T1000 (cell line): Measurements from ENCODE around the gene MTM1.
A peak's percentile ranks its signal among the peaks of the same experiment; 100 is the strongest.

Experiments used
- DNase-seq: peaks from one replicate; lab custom pipeline; 2025; ENCODE audit warnings: mixed read lengths; lab: John Stamatoyannopoulos, UW

MTM1 gene

DNA sequence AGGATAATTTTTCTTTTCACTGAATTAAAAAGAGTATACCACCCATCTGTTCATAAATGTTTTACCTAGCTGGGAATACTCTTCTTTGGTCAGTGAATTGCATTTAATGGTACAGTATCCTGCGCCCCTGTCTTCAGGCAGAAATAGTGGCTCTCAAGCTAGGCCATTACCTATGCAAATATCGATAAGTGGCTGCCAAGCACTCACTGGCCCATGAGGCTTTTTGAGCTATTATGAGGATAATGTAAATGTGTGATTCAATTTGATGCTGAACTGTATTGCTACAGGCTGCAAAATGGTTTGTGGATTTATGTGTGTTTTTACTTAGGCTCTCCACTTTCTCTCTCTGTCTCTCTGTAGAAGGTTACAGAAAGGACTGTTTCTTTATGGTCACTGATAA, 94.7 kb downstream of the MTM1 start:
- DNase-seq, result no peak

DNA sequence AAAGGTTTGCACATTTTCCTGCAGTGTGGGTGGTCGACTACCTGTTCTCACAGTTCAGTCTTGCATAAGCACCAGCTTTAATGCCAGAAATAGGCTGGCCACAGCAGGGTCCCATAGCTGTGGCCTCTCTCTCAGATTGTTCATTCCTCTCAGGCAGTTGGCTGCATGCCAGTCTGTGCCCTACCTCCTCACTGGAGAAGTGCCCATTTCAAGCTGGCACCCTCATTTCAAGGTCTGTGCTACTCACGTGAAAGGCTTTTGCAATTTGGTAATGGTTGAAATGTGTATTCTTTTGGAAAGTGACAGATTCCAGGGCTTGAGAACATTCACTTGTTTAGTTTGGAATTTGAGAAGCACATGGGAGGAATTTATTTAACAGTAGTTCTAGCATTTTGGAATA, 95.9 kb downstream of the MTM1 start:
- DNase-seq, result no peak

DNA sequence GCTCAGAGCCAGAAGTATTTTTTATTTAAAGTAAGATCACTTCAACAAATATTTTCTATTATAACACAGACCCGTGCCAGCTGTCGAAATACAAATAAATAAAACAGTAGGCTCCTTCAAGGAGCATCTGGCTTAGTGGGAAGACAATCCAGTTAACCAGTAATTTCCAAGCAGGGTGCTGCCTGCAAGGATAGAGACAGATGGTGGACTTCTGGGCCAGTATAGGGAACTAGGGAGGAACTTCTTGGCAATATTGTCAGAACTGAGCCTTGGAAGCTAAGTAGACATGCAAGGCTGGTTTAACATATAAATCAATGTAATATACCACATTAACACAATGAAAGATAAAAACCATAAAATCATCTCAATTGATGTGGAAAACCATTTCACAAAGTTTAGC, 107.8 kb downstream of the MTM1 start:
- DNase-seq, result no peak

DNA sequence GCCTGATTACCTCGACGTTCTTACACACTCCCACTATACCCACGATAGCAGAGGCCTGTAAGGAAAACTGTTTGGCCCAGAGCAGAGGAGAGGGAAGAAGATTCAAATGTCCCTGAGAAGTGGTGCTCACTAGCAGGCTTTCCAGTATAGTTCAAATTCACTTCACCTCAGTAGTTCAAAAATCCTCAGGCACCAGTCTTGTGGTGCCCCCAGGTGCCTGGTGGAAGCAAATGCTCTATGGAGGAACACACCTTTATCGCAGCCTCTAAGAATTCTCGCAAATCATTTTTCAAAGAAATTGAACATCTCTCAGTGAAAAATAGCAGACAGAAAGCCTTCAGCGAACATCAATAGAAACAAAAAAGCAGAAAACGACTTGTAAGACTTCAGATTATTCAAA, 112.6 kb downstream of the MTM1 start:
- DNase-seq, result no peak

DNA sequence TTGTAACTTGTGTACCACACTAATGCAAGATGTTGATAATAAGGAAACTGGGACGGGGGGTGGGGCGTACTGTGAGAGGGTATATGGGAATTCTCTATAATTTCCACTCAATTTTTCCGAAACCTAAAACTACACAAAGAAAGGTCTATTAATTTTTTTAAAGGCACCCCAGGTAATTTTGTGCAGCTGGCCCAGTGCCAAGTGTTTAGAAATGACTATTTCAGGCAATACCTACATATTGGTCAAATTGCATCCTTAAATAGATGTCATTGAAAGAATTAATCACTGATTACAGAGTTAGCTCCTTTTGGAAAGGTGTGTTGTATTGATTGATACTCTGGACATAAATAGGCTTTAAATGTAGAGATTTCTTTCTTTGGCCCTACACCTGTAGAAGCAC, 114.7 kb downstream of the MTM1 start:
- DNase-seq, result no peak

DNA sequence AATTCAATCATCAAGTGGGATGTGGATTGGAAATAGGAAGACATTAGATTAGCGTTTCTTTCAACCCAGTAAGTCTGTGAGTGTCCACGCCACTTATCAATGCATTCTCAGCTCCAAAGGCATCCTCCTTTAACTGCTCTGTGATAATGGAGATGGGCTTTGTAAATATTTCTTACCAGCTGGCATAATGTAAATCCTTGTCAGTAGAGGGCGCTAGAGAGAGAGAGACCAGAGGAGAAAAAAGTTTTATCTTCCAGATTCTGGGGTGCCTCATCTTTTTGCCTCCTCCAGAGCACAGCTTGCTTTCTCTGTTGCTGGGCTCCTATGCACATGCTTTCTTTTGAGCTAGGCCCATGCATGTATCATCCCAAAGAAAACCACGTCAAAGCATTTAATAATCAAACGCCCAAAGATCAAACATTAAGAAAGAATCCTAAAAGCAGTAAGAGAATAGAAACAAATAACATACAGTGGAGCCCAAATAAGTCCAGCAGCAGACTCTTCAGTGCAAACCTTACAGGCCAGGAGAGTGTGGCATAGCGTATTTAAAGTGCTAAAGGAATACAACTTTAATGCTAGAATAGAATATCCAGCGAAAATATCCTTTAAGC, 115.2 kb downstream of the MTM1 start:
- no peak for DNase-seq

DNA sequence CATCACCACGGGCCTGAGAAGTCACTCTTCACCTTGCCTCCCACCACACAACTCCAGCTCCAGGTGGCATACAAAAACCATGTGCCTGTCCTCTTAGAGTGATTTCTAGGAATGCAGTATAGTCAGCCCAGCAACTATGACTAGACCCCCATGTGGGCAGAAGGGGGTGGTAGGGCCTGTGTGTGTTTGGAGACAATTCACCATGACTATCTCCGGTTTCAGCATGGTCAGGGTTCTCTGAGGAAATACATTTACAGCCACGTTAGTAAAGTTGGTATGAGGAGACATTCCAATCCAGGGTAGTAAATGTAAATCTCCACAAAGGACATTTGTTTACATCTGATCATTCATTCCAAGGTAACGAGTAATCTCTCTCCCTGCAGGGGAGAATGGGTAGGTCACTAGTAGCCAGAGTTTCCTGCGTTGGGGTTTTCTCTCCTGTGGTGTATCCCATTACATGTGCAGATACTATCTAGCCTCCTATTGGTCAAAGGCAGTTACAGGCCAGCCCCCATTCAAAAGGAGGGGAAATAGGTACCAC, 120.6 kb downstream of the MTM1 start:
- DNase-seq, result peak; percentile 56

DNA sequence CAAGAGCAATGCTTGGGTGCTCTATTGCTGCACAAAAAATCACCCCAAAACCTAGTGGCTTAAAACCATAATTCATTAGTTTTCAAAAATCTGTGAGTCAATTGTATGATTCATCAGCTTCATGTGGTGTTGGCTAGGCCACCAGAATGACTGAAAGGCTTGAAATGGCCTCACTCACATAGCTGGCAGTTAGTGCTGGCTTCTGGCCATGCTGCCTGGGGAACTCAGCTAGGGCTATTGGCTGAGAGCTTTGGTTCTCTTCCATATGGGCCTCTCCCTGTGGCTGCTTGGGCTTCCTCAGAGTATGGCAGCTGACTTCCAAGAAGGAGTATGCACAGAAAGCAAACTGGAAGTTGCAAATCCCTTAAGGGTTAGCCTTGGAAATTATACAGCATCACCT, 121.7 kb downstream of the MTM1 start:
- DNase-seq, result peak; percentile 59

DNA sequence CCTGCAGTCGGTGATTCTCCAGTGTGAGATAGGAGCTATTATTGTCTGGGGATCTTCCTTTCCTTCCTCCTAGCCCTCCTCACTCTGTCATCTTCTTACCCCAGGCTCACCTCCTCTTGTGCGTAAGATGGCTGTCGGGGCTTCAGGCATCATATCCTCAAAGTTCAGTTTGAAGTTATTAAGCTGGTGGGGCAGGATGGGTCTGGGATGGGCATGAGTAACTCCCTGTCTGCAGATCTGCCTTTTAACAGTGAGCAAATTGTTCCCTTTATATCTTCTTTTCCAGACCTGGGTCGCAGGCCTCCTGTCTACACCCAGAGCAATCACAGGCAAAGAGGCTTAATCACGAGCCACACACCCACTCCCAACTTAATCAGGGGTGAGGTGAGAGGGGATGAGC, 123.9 kb downstream of the MTM1 start:
- DNase-seq, result no peak

DNA sequence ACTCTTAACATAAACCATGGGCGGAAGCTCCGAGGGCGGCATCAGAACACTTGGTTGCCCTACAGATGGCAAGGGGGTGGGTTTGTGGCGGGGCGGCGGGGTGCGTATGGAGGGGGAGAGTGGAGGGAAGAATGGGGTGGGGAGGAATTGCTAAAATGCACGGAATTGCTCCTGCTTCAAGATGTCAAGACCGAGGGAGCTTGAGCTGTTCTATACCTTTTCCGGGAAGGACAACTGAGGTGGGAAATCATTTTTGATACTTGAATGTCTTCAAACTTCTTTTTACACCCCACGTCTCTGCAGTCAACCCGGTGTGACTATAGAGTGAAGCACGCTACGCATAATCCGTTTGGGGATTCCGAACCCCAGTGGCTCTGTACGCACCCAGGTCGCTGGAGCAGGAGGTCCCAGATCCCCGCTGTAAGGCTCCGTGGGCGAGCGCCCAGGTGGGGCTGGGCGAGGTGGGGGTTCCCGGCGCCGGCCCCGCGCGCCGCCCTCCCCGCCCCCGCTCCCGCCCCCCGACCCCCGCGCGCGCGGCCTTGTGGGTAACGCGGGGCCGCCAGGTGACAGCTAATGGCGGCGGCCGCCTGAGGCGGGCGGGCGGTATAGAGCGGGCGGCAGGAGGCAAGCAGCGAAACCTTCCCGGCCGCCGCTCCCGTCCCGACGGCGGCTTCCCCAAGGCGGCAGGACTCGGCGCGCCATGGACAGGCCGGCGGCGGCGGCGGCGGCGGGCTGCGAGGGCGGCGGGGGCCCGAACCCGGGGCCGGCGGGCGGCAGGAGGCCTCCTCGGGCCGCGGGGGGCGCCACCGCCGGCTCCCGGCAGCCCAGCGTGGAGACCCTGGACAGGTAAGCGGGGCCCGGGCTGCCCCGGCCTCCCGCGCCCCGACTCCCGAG, 124.7 kb downstream of the MTM1 start, which contains the start of gene MTMR1:
Gene MTMR1, plus strand, starts transcription at position 566 of the 894 bp plus-strand sequence. Its CDS starts 135 bp downstream, at position 701.
- DNase-seq, result no peak

DNA sequence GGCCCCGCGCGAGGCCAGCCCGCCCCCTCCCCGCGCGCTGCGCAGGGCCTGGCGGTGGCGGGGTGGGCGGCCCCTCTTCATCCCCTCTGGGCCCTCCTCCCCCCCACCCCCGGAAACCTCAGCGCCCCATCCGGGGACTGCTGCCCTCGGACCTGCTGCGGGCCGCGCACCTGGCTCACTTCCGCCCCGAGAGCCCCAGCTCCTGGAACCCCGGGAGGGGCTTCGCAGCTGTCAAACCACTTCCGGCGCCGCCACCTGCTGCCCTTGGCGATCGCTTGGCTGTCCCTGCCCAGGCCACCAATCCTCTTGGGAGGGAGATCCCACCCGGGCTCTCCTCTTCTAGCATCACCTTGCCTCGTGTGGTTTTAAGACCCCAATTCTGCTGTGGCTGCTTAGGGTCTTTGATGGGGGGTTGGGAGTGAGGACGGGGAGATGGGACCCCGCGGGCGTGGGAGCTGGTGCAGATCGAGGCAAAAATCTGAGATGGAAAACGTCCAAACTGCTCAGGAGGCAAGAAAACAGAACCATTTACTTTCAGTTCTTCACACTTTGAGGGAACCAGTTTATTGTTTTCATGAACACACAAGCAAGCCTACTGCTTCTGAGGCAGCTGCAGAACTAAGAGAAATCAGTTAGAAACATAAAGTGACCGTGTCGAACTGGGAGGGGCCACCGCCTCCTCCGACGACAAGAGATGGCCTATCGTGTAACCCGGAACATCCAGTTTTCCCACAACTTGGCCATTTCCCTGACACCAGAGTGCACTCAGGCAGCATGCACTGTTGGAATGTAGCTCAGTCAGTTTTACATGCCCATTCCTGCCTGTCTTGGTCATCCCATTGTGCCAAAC, 125.5 kb downstream of the MTM1 start:
- DNase-seq, result peak; percentile 1

DNA sequence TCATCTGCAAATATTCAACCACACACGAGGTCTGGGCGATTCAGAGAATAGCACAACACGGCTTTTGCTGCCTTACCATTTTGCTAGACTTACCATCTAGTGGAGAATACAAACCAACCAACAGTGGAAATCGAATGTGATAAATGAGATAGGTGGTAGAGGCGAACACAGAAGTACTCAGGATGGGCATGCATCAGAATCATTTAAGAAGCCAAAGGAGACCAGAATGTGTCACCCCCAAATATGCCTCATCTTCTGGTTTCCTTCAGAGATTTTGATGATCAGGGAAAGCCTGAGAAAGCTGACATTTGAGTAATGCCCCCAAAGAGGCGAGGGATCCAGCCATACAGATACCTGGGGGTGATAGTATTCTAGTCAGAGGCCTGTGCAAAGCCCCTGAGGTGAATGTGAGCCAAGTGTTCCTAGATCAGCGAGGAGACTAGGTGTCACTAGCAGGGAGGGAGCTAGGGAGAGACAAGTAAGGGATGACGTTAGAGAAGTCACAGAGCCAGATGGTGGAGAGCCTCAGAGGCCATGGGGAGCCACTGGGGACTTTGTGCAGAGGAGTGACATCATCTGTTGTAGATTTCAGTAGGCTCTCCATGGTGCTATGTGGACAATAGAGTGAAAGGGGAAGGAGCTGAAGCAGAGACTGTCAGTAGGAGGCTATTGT, 126.5 kb downstream of the MTM1 start:
- DNase-seq, result no peak

DNA sequence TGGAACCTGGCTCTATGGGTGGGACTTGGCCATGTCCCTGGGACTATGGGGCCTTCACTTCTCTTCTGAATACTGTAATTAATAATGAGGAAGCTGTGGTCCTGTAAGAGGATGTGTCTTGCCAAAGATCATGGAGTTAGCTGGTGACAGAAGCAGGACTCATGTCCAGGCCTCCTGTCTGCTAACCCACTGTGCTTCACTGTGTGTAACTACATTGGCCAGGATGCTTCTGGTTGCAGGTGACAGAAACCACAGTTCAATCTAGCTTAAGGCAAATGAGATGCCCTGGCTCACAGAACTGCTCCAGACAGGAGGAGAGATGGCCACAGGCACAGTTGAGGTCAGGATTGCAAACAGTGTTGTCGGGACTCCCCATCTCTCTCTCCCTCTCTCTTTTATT, 127.9 kb downstream of the MTM1 start:
- no peak for DNase-seq

DNA sequence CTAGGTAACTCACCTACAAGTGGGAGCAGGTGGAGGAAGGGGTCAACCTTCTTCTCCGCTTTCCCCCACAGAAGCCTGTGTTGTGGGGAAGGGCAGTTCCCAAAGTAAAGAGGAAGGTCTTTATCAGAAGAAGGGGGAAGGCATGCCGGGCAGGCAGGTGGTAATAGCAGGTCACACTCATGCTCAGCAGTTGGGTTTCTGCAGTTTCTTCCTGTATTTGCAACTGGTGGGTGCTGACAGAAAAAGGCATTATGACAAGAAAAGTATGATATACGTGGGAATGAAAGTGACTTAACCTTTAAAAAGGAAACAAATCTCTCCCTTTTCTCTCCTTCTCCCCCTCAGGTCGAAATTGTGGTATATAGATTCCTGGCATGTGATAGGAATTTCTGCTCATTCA, 128.4 kb downstream of the MTM1 start:
- DNase-seq, result no peak

DNA sequence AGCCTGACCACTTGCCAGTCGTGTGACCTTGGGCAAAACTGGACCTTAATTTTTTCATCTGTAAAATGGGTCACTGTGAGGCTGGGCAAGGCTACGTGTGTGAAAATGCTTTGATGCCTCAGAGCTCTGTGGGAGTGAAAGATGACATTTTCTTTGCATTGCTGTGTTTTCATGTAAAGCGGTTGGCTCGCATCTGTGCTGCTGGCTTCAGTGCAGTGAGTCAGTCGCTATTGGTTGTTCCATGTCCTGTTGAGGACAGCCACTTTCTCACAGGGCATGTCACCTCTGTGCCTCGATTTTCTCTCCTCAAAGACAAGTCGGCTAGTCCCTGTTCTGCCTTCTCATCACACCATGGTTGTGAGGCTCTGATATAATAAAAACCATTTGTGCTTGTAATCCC, 129.2 kb downstream of the MTM1 start:
- DNase-seq, result no peak

DNA sequence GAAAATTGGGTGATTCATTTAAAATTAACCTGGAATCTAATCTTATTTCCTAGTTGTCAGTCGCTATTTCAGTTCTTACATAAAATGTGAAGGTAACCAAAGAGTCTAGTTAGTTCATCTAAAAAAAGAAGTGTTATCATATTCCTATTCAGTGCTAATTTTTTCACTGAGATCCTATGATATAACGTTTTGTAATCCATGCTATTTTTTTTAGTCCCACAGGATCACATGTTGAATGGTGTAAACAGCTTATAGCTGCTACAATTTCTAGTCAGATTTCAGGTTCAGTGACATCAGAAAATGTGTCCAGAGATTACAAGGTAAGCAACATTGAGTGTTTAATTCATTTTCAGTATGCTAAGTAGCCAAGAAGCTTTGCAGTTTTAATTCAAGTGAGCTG, 130.6 kb downstream of the MTM1 start:
- no peak for DNase-seq

DNA sequence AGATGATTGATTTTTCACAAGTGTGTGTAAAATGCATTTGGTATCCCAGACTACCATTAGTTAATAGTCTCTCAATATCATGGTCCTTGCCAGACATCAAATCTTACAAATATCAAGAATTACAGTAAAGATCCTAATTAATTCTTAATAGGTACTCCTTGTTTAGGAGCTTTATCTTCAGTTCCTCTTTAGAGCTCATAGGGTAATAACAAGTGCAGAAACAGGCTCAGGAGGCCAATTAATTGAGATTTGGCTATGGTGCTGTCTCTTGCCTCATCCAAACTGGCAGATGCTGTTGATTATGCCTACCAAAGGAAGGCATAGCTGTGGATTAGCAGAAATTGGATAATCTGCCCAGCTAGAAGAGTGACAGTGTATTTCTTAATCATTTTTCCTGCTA, 131.7 kb downstream of the MTM1 start:
- DNase-seq, result no peak

DNA sequence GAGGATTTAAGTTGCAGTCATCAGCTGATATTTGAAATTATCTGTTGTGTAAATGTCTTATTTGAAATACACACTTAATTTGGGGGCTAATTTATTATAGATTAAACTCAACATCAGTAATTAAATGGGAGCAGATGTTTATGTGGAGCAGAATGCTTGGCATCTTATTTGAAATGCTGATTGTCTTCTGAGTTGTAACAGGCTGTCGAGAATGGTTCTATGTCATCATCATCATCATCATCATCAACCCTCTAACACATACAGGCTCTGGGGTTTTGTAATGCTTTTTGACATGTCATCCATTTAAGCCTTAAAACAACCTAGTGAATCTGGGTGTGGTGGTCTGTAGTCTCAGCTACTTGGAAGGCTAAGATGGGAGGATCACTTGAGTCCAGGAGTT, 133.0 kb downstream of the MTM1 start:
- DNase-seq, result no peak

DNA sequence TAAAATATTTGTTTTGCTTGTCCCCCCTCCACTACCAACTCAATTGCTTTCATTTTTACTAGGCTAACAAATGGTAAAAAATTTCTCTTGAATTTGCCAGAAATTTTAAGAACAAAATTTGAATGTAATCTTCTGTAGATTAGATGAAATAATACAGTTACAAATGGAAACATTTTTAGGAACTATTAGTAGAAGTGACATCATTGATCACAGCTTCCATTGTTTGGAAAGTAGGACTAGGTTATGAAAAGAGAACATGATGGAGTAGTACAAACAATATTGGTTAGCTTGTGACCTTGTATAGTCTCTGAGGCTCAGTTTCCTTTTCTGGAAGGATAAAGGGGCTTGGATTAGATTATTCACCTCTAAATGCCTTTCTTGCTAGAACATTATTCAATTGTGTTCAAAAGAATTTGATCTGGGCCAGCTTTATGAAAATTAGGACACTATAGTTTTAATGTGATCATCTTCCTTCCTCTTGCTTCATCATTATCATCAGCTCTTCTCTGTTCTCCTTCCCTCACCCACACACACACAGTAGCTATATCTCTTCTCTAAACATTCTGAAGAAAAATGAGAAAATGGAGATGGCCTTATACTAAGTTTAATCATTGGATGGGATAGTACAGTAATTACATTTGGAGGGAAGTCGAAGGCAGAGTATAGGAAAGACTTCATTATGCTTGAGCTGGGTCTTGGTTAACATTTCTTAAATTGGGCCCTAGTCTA, 134.7 kb downstream of the MTM1 start:
- no peak for DNase-seq

DNA sequence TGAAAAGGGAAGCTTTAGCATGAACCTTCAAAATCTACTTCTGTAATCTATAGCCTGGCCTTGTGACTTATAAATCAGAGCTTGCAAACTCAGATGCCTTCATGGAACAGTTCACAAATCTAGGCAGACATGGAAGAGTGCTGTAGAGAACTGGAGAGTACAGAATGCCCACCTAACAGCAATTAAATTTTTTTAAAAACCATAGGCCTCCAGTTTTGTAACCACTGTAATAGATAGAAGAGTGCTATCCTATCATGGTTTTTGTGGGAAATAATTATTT, 135.2 kb downstream of the MTM1 start:
- no peak for DNase-seq

DNA sequence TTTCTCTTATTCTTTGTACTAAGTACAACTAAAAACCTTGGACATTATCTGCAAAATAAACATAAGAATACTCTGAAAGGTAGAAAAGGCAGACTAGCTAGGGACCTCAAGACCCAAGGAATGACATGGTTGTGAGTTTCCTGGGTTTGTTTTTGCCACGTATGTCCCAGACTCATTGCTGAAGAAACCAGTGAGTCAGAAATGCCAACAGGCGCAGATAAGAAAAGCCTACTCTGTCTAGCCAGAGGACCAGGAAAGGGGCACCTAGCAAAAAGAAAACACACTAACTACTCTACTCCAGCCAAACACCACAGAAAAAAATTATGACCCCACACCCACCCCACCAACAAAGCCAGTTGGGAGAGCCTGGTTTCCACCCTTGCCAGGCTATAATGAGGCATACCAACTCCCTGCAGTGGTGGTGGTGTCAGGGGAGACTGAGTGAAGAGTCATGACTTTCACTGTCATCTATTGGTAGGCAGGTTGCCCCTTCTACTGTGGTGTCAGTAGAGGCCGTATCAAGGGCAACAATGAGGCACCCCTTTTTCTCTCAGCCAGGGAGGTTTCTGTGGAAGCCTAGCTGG, 135.7 kb downstream of the MTM1 start:
- DNase-seq, result no peak
